H1 (cell line): Measurements from ENCODE around the gene SSRP1. TPM values are rescaled to one million over a fixed set of nuclear protein-coding genes. Genes with fewer than 3 reads are reported as not detected.

ENCODE experiments used
- CTCF ChIA-PET: fragments of 300-600 bp; sonication (Branson Sonifier 250); formaldehyde crosslinking; loops from one replicate; lab custom pipeline; 2021; ENCODE audit not compliant: partially characterized antibody; lab: Charles Lee
- POLR2A ChIA-PET: fragments of 300-600 bp; sonication (Branson Sonifier 250); formaldehyde crosslinking; loops from one replicate; lab custom pipeline; 2021; ENCODE audit warnings: inconsistent platforms; ENCODE audit not compliant: partially characterized antibody; lab: Charles Lee
- DNase-seq, 2 experiments: peaks; one replicate each; pipeline versions ENCODE4 v3.0.0 to v3.0.0-alpha.2; 2010 to 2022; ENCODE audit warnings: low spot score in 2 of 2, low read depth in 1 of 2, mixed read lengths in 1 of 2
- FAIRE-seq: peaks from 2 replicates; lab custom pipeline; 2011; peaks lifted over from hg19 to GRCh38; lab: Jason Lieb, UNC
- H2AFZ ChIP-seq: 2 replicates; pipeline ENCODE4 v1.8.1; 2012; ENCODE audit warnings: low read length, inconsistent platforms
- H2AK5ac ChIP-seq: 2 replicates; pipeline ENCODE4 v1.6.1; 2013; ENCODE audit warnings: low read depth, low read length
- H2BK120ac ChIP-seq: replicated peaks from 2 replicates; pipeline ENCODE3; 2013; ENCODE audit warnings: low read depth, low read length, inconsistent platforms
- H2BK12ac ChIP-seq: 2 replicates; pipeline ENCODE4 v1.6.1; 2013; ENCODE audit warnings: low read depth, low read length
- H2BK15ac ChIP-seq: 2 replicates; pipeline ENCODE4 v1.6.1; 2013; ENCODE audit warnings: low read length
- H2BK20ac ChIP-seq: 2 replicates; pipeline ENCODE4 v1.6.1; 2013; ENCODE audit warnings: low read length
- H2BK5ac ChIP-seq: 2 replicates; pipeline ENCODE4 v1.6.1; 2013; ENCODE audit warnings: low read depth, low read length
- H3K14ac ChIP-seq: 2 replicates; pipeline ENCODE4 v1.6.1; 2013; ENCODE audit warnings: inconsistent platforms; ENCODE audit not compliant: insufficient read length
- H3K18ac ChIP-seq: 2 replicates; pipeline ENCODE4 v1.6.1; 2013; ENCODE audit warnings: low read length; ENCODE audit errors: extremely low read depth
- H3K23ac ChIP-seq: 2 replicates; pipeline ENCODE4 v1.6.1; 2013; ENCODE audit warnings: inconsistent platforms; ENCODE audit not compliant: insufficient read length
- H3K23me2 ChIP-seq: 2 replicates; pipeline ENCODE4 v1.6.1; 2013; ENCODE audit warnings: low read depth, low read length
- H3K27ac ChIP-seq: 2 replicates; pipeline ENCODE4 v1.6.1; 2011; ENCODE audit warnings: low read depth, low read length, inconsistent platforms
- H3K27me3 ChIP-seq, 4 experiments: replicated peaks in 1 of 4; 1 replicate in 1 of 4; 2 replicates in 3 of 4; pipeline versions ENCODE4 v1.6.1 to v1.8.1; 2011 to 2013; ENCODE audit warnings: low read length in 3 of 4, mild to moderate bottlenecking in 3 of 4, inconsistent platforms in 2 of 4, mixed read lengths in 2 of 4, moderate library complexity in 1 of 4; ENCODE audit not compliant: control insufficient read depth in 3 of 4, insufficient read depth in 3 of 4; ENCODE audit errors: extremely low read depth in 1 of 4
- H3K36me3 ChIP-seq, 4 experiments: 2 replicates each; pipeline versions ENCODE4 v1.6.1 to v1.8.1; 2011 to 2013; ENCODE audit warnings: mild to moderate bottlenecking in 4 of 4, low read length in 3 of 4, moderate library complexity in 2 of 4, control low read depth in 1 of 4, inconsistent platforms in 1 of 4; ENCODE audit not compliant: insufficient read depth in 4 of 4, control insufficient read depth in 2 of 4
- H3K4ac ChIP-seq: replicated peaks from 2 replicates; pipeline ENCODE3; 2013; ENCODE audit warnings: low read length, low read depth, mixed read lengths, inconsistent platforms; ENCODE audit not compliant: insufficient read length
- H3K4me1 ChIP-seq, 4 experiments: replicated peaks in 1 of 4; 1 replicate in 1 of 4; 2 replicates in 3 of 4; pipeline versions ENCODE4 v1.6.1 to v1.8.1; 2011 to 2013; ENCODE audit warnings: low read length in 3 of 4, inconsistent platforms in 2 of 4, mixed read lengths in 1 of 4; ENCODE audit not compliant: insufficient read depth in 4 of 4, control insufficient read depth in 3 of 4
- H3K4me2 ChIP-seq, 2 experiments: 2 replicates each; pipeline versions ENCODE4 v1.6.1 to v1.8.1; 2011 to 2013; ENCODE audit warnings: low read depth in 2 of 2, low read length in 2 of 2, control low read depth in 1 of 2, inconsistent platforms in 1 of 2, mild to moderate bottlenecking in 1 of 2; ENCODE audit not compliant: insufficient read depth in 1 of 2
- H3K4me3 ChIP-seq, 4 experiments: fragments of 200-600, 300-600 bp in 1 of 4; sonication (generic), shearing (Covaris generic), sonication (Bioruptor Twin) in 1 of 4; 2 replicates each; pipeline versions ENCODE4 v1.5.1 to v1.8.1; 2011 to 2016; ENCODE audit warnings: low read length in 4 of 4, low read depth in 3 of 4, control low read depth in 2 of 4, inconsistent platforms in 2 of 4, mild to moderate bottlenecking in 2 of 4, mixed read lengths in 1 of 4, moderate library complexity in 1 of 4; ENCODE audit not compliant: insufficient read depth in 2 of 4; ENCODE audit errors: extremely low read depth in 1 of 4
- H3K56ac ChIP-seq: replicated peaks from 2 replicates; pipeline ENCODE3; 2013; ENCODE audit warnings: low read depth, mild to moderate bottlenecking, mixed read lengths, low read length, inconsistent platforms; ENCODE audit not compliant: insufficient read length
- H3K79me1 ChIP-seq: 2 replicates; pipeline ENCODE4 v1.6.1; 2013; ENCODE audit warnings: low read depth, low read length, control low read depth
- H3K79me2 ChIP-seq, 2 experiments: 2 replicates each; pipeline versions ENCODE4 v1.6.1 to v1.8.1; 2012 to 2013; ENCODE audit warnings: low read length in 2 of 2, mild to moderate bottlenecking in 2 of 2, inconsistent platforms in 1 of 2; ENCODE audit not compliant: insufficient read depth in 2 of 2, control insufficient read depth in 1 of 2
- H3K9ac ChIP-seq, 4 experiments: replicated peaks in 1 of 4; 1 replicate in 1 of 4; 2 replicates in 3 of 4; pipeline versions ENCODE4 v1.6.1 to v1.8.1; 2011 to 2013; ENCODE audit warnings: low read depth in 3 of 4, low read length in 3 of 4, control low read depth in 2 of 4, mild to moderate bottlenecking in 2 of 4, moderate library complexity in 2 of 4, inconsistent platforms in 1 of 4; ENCODE audit errors: extremely low read depth in 1 of 4
- H3K9me3 ChIP-seq, 2 experiments: 2 replicates each; pipeline versions ENCODE4 v1.6.1 to v1.8.1; 2012 to 2013; ENCODE audit warnings: mild to moderate bottlenecking in 2 of 2, moderate library complexity in 2 of 2, control low read depth in 1 of 2, inconsistent platforms in 1 of 2, low read depth in 1 of 2, low read length in 1 of 2, mixed read lengths in 1 of 2; ENCODE audit not compliant: insufficient read depth in 2 of 2
- H4K20me1 ChIP-seq, 2 experiments: replicated peaks in 1 of 2; 2 replicates each; pipeline versions ENCODE3 to v1.8.1; 2011 to 2013; ENCODE audit warnings: inconsistent platforms in 2 of 2, low read length in 2 of 2, mild to moderate bottlenecking in 1 of 2; ENCODE audit not compliant: insufficient read depth in 2 of 2, control insufficient read depth in 1 of 2
- H4K5ac ChIP-seq: 2 replicates; pipeline ENCODE4 v1.6.1; 2013; ENCODE audit warnings: low read length, low read depth, mixed read lengths, inconsistent platforms; ENCODE audit not compliant: insufficient read length
- H4K8ac ChIP-seq: 2 replicates; pipeline ENCODE4 v1.8.0; 2013; ENCODE audit warnings: mild to moderate bottlenecking, moderate library complexity, low read length, inconsistent platforms; ENCODE audit not compliant: insufficient read depth; ENCODE audit errors: extremely low read depth
- H4K91ac ChIP-seq: replicated peaks from 2 replicates; pipeline ENCODE3; 2013; ENCODE audit warnings: low read length, mixed read lengths, inconsistent platforms; ENCODE audit not compliant: insufficient read length
- HDAC6 ChIP-seq: IDR thresholded peaks from one replicate; pipeline ENCODE4 v1.7.1; 2012; ENCODE audit warnings: low read depth, mild to moderate bottlenecking, inconsistent platforms, low read length, moderate library complexity
- NANOG ChIP-seq: IDR thresholded peaks from 2 replicates; pipeline ENCODE4 v1.6.1; 2011; ENCODE audit warnings: low read length, low read depth, mild to moderate bottlenecking, inconsistent platforms; ENCODE audit not compliant: insufficient read depth, poor library complexity, severe bottlenecking
- NRF1 ChIP-seq: IDR thresholded peaks from 2 replicates; pipeline ENCODE4 v1.6.1; 2011; ENCODE audit warnings: mild to moderate bottlenecking, low read depth, low read length, improper control_type of control experiment
- POLR2A ChIP-seq, 2 experiments: IDR thresholded peaks; 1 replicate in 1 of 2; 2 replicates in 1 of 2; pipeline ENCODE4 v1.6.1; 2011; ENCODE audit warnings: low read depth in 2 of 2, low read length in 2 of 2, mild to moderate bottlenecking in 2 of 2; ENCODE audit errors: control extremely low read depth in 1 of 2
- POU5F1 ChIP-seq: IDR thresholded peaks from 2 replicates; pipeline ENCODE4 v1.6.1; 2011; ENCODE audit warnings: low read depth, mild to moderate bottlenecking, low read length, moderate library complexity
- RBBP5 ChIP-seq: IDR thresholded peaks from 2 replicates; pipeline ENCODE4 v1.7.1; 2012; ENCODE audit warnings: low read depth, mild to moderate bottlenecking, inconsistent platforms, low read length, moderate library complexity, borderline replicate concordance
- RFX5 ChIP-seq: IDR thresholded peaks from 2 replicates; pipeline ENCODE4 v1.6.1; 2011; ENCODE audit warnings: low read depth, low read length, improper control_type of control experiment, borderline replicate concordance
- SP1 ChIP-seq: IDR thresholded peaks from 2 replicates; pipeline ENCODE4 v1.6.1; 2011; ENCODE audit warnings: low read depth, low read length
- SP2 ChIP-seq: IDR thresholded peaks from 2 replicates; pipeline ENCODE4 v1.6.1; 2012; ENCODE audit warnings: mild to moderate bottlenecking, low read length, inconsistent platforms
- TCF12 ChIP-seq: IDR thresholded peaks from 2 replicates; pipeline ENCODE4 v1.6.1; 2011; ENCODE audit warnings: low read depth, mild to moderate bottlenecking, low read length
- YY1 ChIP-seq: IDR thresholded peaks from 2 replicates; pipeline ENCODE4 v1.6.1; 2011; ENCODE audit warnings: low read depth, mild to moderate bottlenecking, low read length
- WGBS, 2 experiments: shearing (Covaris generic) in 1 of 2; methylation state at CpG; one replicate each; pipeline versions ENCODE4 v1.1.6 to v1.1.7; 2013 to 2015; ENCODE audit warnings: low lambda C conversion rate in 2 of 2, mixed read lengths in 2 of 2, inconsistent platforms in 1 of 2, low coverage in 1 of 2, missing lambda C conversion rate in 1 of 2; ENCODE audit not compliant: insufficient replicate concordance in 2 of 2, insufficient coverage in 1 of 2, insufficient read length in 1 of 2; ENCODE audit errors: extremely low coverage in 1 of 2, missing lambda C conversion rate in 1 of 2; 5-methylcytosine and 5-hydroxymethylcytosine counted together
- polyA plus RNA-seq, 7 experiments: library from polyadenylated mRNA; depleted of rRNA in 3 of 7; stranded (reverse) in 5 of 7; unstranded in 2 of 7; fragments of >200 nt in 5 of 7; fragments of 200-250 nt in 2 of 7; gene quantifications; 1 replicate in 5 of 7; 2 replicates in 1 of 7; 4 replicates in 1 of 7; pipeline versions ENCODE4 v1.2.1 to v1.2.3, GENCODE V29; 2011 to 2013; ENCODE audit warnings: missing spikeins in 2 of 7, mixed read lengths in 2 of 7
- total RNA-seq: library from RNA; stranded (reverse); fragmentation: NEBNext Ultra II Directional; extraction: Animal tissue kit (Norgen Biotek cat#: 25700); gene quantifications from 2 replicates; pipeline ENCODE4 v1.2.1, GENCODE V29; 2021

SSRP1 gene
- total and polyA plus RNA-seq, 2 of the 8 experiments (the other 6 are each of a cell fraction or from before 2014, with no cell fraction given) = 259 to 281 TPM

DNA sequence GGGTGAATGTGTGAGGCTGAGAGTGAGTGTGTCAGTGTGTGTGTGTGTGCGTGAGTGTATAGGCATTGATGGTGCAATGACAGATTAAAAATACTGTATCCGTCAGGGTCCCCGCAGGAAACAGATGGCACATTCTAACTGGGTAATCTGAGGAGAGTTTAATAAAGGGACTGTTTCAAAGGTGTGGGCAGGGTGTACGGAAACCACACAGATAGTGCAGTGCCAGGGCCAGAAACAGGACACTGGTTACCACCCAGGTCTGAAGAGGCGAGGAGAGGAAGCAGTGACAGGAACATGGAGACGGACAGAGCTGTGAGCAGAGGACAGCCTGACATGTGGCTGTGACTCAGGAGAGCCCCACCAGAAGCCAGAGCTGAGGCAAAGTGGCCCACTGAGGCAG lies 19.0 kb upstream of the SSRP1 start:
- Histone ChIP-seq H3K4me3 (no peak overlapping the region), H3K14ac (no peak overlapping the region), H3K79me2 (no peaks in the 10 kb centered on the region), H2BK5ac (no peak overlapping the region), H3K27ac (no peak overlapping the region), H2AFZ (no peak overlapping the region), H4K20me1 (no peaks in the 10 kb centered on the region), H3K4me2 (no peak overlapping the region), H2BK12ac (peak overlapping the region; percentile 68; the same call in 1 of the 2 replicates), H3K23me2 (peaks cover under 1% of the 10 kb centered on the region; the same call in 1 of the 2 replicates), H2BK15ac (peak overlapping the region; percentile 98), H3K4me1 (peaks cover under 1 to 7% (median 3%) of the 10 kb centered on the region in 4 experiments; a peak in 5 of 7 replicates), H3K9me3 (no peaks in the 10 kb centered on the region), H3K56ac (no peak overlapping the region), H3K79me1 (no peaks in the 10 kb centered on the region), H3K36me3 (no peaks in the 10 kb centered on the region), H4K91ac (no peak overlapping the region), H2BK120ac (no peak overlapping the region), H2AK5ac (peak overlapping the region; percentile 85; the same call in 1 of the 2 replicates), H3K4ac (no peak overlapping the region), H3K9ac (no peak overlapping the region), H2BK20ac (no peak overlapping the region), H3K27me3 (no peaks in the 10 kb centered on the region; a peak in 2 of 7 replicates), H3K23ac (no peak overlapping the region), H3K18ac (no peak overlapping the region), H4K8ac (no peak overlapping the region), H4K5ac (no peak overlapping the region)
- FAIRE-seq (no peak), DNase-seq (no peak)
- WGBS, 2 experiments = 95% methylated on average over 6 of the region's 6 CpGs; no CpG with 5 or more reads in 1 of the 2 experiments
- TF ChIP-seq RFX5 = no peak
- TF ChIP-seq NRF1 = no peak
- no peak for TF ChIP-seq POLR2A (IDR thresholded peaks at IDR 0.05; ENCODE audit: control extremely low read depth in 1 of 2, low read depth in 2 of 2, low read length in 2 of 2)
- TF ChIP-seq SP2 = no peak
- no peak for TF ChIP-seq POU5F1
- TF ChIP-seq SP1 = no peak
- no peak for TF ChIP-seq HDAC6
- no peak for TF ChIP-seq YY1
- no peak for TF ChIP-seq RBBP5
- TF ChIP-seq TCF12 = no peak
- TF ChIP-seq NANOG = no peak
- CTCF ChIA-PET = no interaction called here
- POLR2A ChIA-PET = no interaction called here
